ENCODE measurements around the gene PHYHD1. TPM values are rescaled to one million over a fixed set of nuclear protein-coding genes. Genes with fewer than 3 reads are reported as not detected.

The PHYHD1 gene
- total and polyA plus RNA-seq, 2 of the 13 experiments (the other 11 are each of a cell fraction or from before 2014, with no cell fraction given): 10.6 to 25.3 TPM

- TF ChIP-seq NFIC (IDR thresholded peaks at IDR 0.05; ENCODE audit: low read length): no peak
- TF ChIP-seq ZNF20 (CRISPR knock-in tag; IDR thresholded peaks at IDR 0.05): 0 out of 2 replicates have a peak, but pooled peaks have one; percentile 32
- TF ChIP-seq KLF13 (CRISPR knock-in tag; IDR thresholded peaks at IDR 0.05): no peak
- 0 out of 2 replicates have a peak, but pooled peaks have one; percentile 29 for TF ChIP-seq ZBTB44 (CRISPR knock-in tag; IDR thresholded peaks at IDR 0.05)
- peak; percentile 82 for TF ChIP-seq ZNF501 (CRISPR knock-in tag; IDR thresholded peaks at IDR 0.05)
- TF ChIP-seq POLR2G (IDR thresholded peaks at IDR 0.05; ENCODE audit: low read depth, low read length): peak; percentile 96
- TF ChIP-seq ZNF652 (CRISPR knock-in tag; IDR thresholded peaks at IDR 0.05; ENCODE audit: borderline replicate concordance, low read depth): no peak
- peak; percentile 56; the same call in 1 of the 2 replicates for TF ChIP-seq MIER3 (CRISPR knock-in tag; IDR thresholded peaks at IDR 0.05; ENCODE audit: borderline replicate concordance)
- peak; percentile 31; the same call in 1 of the 2 replicates for TF ChIP-seq ETV5 (CRISPR knock-in tag; IDR thresholded peaks at IDR 0.05; ENCODE audit: borderline replicate concordance)
- peak; percentile 52 for TF ChIP-seq RXRB (CRISPR knock-in tag; IDR thresholded peaks at IDR 0.05; ENCODE audit: borderline replicate concordance)
- TF ChIP-seq MYNN (CRISPR knock-in tag; IDR thresholded peaks at IDR 0.05; ENCODE audit: low read depth): no peak
- no peak for TF ChIP-seq HHEX (CRISPR knock-in tag; IDR thresholded peaks at IDR 0.05)
- TF ChIP-seq ZNF432 (CRISPR knock-in tag; IDR thresholded peaks at IDR 0.05; ENCODE audit: borderline replicate concordance): no peak
- no peak for TF ChIP-seq TOE1 (CRISPR knock-in tag; IDR thresholded peaks at IDR 0.05)
- no peak for TF ChIP-seq ZNF878 (CRISPR knock-in tag; IDR thresholded peaks at IDR 0.05)
- TF ChIP-seq GLI4 (CRISPR knock-in tag; IDR thresholded peaks at IDR 0.05; ENCODE audit: borderline replicate concordance): 0 out of 2 replicates have a peak, but pooled peaks have one; percentile 1
- 0 out of 2 replicates have a peak, but pooled peaks have one; percentile 18 for TF ChIP-seq KLF12 (CRISPR knock-in tag; IDR thresholded peaks at IDR 0.05; ENCODE audit: borderline replicate concordance)
- TF ChIP-seq PRDM15 (CRISPR knock-in tag; IDR thresholded peaks at IDR 0.05): peak; percentile 85
- TF ChIP-seq MIER2 (CRISPR knock-in tag; IDR thresholded peaks at IDR 0.05): no peak
- peak; percentile 76 for TF ChIP-seq THAP9 (CRISPR knock-in tag; IDR thresholded peaks at IDR 0.05; ENCODE audit: borderline replicate concordance)
Measured at GRCh38 chr9:128947527-128948301, 26.9 kb downstream of the PHYHD1 start, which contains the start of the genes DOLK and NUP188 (continued).
